GM18520 (cell line): Measurements from ENCODE around the gene KYAT1.
"Not testable (repeated sequence)": the region's sequence is repeated elsewhere in the genome, so short reads cannot be mapped to it uniquely, and the experiment has no call there.

Source experiments
- ATAC-seq: cut with Tn5 transposase; IDR thresholded peaks from one replicate; pipeline ENCODE4 v1.9.1; 2021; ENCODE audit not compliant: unreplicated experiment

KYAT1 gene

DNA sequence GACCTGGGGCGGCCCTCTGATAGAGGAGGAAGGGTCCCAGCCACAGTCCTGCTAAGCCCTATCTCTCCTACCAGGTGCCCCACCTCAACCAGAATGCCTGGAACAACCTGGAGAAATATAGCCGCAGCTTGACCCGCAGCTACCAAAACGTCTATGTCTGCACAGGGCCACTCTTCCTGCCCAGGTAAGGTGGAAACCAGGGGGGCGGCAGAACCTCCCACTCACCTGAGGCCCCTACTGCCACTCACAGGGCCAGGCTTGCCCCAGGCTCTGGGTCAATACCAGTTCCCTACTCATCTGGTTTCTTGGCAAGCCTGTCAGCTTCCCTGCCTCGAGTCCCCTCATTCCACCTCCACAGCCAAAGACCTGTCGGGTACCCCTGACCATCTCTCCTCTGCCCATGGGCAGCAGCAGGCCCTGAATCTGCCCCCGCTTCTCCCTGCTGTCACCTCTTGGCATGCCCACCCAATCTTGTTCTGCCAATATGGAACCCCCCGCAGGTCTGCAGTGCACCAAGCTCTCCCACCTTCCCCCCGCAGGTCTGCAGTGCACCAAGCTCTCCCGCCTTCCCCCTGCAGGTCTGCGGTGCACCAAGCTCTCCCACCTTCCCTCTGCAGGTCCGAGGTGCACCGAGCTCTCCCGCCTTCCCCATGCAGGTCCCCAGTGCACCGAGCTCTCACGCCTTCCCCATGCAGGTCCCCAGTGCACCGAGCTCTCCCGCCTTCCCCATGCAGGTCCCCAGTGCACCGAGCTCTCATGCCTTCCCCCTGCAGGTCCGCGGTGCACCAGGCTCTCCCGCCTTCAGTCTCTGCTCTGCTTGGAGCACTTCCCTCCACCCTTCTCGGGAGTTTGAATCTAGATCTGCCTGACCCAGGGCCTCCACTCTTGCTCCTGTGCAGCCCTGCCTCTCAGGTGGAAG, 60.8 kb downstream of the KYAT1 start:
- no peak for ATAC-seq

DNA sequence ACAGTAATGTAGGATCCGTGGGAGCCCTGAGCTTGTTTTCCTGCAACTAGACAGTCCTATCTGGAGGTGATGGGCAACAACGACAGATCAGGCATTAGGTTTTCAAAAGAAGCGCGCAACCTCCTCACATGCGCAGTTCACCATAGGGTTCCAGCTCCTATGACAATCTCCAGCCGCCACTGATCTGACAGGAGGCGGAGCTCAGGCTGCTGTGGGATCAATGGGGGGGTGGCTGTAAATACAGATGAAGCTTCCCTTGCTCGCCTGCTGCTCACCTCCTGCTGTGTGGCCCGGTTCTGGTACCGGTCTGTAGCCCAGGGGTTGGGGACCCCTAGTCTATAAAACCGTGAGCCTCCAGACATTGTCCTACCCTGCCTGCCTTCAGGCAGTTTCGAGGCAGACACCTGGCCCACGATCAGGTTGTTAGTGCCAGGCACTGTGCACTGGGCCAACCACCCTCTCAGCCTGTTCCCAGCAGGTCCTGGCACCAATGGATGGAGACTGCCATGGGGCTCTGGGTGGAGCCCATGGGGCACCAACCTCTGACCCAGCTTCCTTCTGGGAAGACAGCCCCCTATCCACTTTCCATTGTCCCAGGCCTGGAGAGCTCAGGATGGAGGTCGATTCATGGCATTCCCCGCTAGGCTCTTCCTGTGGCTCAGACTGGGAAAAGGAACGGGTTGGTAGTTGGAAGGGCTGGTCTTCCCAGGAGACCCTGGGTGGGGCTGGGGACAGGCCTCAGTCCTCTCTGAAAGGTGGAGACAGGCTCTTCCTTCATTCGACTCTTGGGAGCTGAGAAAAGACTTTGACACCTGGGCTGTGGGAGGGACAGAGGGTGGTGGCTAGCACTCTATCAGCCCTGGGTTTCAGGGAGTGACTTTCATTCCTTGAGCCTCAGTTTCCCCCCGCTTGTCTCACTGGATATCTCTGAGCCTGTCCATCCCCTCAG, 61.8 kb downstream of the KYAT1 start:
- no peak for ATAC-seq

DNA sequence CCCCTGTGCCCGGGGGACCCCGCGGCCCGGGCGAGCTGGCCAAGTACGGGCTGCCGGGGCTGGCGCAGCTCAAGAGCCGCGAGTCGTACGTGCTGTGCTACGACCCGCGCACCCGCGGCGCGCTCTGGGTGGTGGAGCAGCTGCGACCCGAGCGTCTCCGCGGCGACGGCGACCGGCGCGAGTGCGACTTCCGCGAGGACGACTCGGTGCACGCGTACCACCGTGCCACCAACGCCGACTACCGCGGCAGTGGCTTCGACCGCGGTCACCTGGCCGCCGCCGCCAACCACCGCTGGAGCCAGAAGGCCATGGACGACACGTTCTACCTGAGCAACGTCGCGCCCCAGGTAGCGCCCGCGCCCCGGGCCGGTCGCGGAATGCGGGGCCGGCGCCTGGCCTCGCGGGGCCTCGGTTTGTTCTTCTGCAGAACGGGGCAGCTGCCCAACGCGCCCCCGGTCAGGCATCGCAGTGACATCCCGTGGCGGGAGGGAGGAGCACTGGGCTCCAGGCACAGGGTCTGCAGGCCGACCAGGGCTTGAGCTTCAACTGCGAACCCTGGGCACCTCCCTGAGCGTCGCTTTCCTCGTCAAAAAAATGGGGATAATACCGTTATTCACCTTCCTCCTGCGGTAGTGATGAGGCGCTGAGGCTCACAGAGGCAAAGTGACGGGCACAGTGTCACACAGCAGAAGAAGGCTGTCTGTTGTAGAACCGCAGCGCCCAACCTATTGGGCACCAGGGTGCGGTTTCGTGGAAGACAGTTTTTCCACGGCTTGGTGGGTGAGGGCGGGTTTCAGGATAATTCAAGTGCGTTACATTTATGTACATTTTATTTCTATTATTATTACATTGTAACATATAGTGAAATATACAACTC, 62.7 kb downstream of the KYAT1 start:
- peak; percentile 14 for ATAC-seq

DNA sequence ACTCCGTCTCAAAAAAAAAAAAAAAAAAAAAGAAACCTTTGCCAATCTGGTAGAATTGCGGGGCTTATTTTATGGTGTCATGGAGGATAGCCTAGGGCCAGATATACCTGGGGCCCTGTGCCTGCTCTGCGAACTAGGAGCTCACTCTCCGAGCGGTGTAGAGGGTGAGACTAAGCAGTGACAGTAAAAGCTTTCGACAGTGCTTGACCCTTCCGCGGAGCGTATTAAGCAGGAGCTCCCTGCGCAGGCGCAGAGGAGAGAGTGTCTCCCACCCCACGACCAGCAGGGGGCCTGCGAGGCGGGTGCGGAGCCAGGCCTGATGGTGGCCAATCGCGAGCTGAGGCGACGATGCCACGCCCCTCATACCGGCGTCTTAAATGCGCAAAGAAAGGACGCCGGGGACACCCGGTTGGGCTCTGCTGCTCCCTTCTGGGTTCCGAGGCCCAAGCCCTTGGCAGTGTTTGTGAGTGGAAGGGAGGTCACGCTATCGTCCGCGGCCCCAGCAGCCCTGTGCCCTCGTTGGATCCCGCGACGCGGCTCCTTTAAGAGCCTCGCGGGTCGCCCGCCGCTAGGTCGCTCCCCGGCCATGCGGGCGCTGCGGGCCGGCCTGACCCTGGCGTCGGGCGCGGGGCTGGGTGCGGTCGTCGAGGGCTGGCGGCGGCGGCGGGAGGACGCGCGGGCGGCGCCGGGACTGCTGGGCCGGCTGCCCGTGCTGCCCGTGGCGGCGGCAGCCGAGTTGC, 63.5 kb downstream of the KYAT1 start, which contains the start of gene ENDOG:
Gene ENDOG, plus strand, starts transcription at position 402 of the 740 bp plus-strand sequence. Its CDS starts 185 bp downstream, at position 587.
- ATAC-seq: peak; percentile 79

DNA sequence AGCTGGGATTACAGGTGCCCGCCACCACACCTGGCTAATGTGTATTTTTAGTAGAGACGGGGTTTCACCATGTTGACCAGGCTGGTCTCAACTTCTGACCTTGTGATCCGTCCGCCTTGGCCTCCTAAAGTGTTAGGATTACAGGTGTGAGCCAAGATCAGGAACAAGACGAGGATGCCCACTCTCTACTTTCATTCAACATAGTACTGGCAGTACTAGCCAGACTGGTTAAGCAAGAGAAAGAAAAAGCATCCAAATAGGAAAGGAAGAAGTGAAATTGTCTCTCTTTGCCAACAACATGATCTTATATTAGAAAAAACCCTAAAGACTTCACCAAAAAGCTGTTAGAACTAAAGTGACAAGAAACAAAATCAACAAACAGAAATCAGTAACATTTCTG, 70.9 kb downstream of the KYAT1 start:
- ATAC-seq: no peak

DNA sequence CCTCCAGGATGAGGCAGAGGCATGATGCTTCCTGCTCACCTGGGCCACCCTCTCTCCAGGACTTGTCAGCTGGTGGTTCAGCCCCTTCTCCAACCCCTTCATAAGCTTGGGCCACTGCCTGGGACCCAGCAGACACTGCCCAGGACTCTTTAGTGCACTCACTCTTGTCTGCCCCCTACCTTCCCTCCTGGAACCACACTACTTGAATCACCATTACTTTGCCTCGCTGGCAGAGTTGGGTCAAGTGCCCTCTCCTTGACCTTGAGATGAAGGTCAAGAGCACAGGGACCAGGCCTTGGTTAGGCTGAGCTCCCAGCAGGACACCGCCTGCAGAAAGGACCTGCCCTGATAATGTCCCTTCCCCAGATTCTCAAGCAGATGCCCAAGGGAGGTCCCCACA, 71.9 kb downstream of the KYAT1 start:
- ATAC-seq: no peak

DNA sequence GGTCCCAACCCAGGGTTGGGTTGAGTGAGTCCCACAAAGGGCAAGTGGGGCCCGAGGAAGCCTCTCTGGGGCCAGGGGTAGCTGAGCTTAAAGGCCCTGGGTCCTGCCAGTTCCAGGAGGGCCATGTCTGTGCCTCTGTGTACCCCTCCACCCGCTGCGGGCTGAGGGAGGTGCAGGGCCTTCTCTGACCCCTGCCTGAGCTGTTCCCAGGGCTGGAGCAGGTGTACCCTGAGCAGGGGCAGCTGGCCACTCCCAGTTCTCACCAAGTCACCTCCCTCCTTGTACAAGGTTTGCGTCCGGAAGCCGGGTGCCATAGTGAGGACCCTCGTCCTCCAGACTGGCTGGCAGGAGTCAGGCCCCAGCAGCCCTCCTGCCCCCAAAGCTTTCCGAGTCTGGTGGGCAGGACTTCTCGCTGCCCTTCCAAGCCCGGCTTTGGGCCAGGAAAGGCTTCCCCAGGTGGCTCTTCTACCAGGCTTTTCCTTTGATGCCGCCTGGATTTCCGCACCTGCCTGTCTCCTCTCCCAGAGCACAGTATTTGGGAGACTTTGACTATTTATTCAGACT, 72.6 kb downstream of the KYAT1 start:
- no peak for ATAC-seq

DNA sequence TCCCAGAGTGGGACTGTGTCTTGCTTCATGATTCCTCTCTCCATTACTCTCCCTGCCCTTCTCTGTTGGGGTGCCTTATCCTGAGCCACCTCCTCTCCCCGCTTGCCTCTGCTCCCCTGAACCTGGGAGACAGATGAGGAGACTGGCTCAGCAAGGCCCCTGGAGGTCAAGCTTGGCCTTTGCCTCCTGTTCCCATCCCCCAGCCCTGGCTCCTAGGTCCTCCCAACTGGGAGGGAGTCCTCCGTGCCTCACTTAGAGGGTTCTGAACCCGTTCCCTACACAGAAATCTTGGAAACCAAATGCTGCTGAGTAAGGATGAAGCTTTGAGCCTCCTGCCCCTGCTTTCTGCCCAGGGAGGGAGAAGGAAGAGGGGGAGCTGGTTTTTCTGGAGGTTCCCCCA, 73.2 kb downstream of the KYAT1 start:
- ATAC-seq: no peak

DNA sequence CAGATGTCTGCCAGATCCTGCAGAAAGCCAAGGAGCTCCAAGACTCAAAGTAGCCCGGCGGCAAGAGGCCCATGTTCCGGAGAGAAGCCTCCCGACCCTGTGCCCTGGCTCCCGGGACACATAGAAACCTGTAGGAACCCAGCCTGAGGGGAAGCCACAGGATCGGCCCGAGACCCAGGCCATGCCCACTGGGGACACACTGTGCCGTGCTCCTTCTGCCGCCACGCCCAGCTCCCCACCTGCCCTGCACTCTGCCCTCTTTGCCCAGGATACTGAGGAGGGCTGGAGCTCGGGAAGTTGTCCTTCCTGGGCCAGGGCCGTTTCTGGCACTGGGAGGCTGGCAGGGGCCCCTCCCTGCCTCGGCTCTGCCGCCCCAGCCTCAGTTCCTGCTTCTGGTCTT, 73.9 kb downstream of the KYAT1 start:
- no peak for ATAC-seq

DNA sequence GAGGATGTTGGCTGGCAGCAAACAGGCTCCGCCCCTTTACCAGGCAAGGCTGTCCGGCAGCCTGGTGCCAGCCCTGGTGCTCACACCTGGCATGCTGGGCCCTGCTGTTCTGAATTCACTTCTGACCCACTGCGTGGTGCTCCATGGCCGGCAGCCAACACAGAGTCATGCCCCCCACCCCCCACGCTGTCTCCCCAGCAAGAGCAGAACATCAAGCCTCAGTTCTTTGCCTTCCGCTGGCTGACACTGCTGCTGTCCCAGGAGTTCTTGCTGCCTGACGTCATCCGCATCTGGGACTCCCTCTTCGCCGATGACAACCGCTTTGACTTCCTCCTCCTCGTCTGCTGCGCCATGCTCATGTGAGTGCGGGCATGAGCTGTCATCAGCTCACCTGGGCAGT, 76.1 kb downstream of the KYAT1 start:
- no peak for ATAC-seq

DNA sequence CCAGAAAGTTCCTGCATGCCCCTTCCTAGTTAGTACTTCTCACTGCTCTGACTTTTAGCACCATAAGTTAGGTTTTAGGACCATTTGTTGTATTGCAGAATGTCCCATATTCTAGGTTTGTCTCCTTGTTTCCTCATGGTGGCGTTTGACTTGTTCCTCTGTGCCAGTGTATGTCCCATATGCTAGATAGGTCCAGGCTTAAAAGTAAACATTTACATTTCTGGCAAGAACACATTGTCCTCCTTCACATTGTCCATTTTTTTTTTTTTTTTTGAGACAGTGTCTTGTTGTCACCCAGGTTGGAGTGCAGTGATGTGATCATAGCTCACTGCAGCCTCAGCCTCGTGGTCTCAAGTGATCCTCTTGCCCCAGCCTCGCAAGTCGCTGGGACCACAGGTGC, 79.3 kb downstream of the KYAT1 start:
- ATAC-seq: no peak

DNA sequence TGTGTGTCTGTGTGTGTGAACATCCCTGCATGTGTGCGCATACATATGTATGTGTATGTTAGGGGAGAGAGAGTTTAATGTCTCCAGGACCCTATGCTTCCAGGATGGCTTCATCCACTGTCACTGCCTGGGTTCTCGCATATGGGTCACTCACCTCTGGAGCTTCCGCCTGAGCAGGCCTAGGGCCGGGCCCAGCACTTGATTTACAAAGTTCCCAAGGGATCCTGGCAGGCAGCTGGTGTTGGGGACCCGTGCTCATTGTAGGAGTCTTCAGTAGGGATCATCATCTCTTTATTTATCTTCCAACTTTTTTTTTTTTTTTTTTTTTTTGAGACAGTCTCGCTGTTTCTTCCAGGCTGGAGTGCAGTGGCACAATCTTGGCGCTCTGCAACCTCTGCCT, 81.7 kb downstream of the KYAT1 start:
- ATAC-seq: no peak

DNA sequence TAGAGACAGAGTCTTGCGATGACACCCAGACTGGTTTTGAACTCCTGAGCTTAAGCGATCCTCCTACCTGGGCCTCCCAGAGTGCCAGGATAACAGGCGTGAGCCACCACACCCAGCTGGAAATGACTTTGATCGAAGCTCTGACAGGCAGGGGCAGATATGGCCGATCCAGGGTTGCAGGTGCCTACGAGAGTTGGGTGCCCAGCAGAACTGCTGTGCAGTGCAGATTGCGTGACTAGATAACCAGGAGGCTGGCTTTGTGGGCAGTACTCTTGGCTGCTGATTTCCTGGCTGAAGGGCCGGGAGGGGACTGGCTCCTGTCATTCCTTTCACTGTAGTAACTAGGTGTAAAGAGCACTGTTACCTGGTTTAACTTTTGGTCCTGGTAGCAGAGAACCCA, 82.9 kb downstream of the KYAT1 start:
- no peak for ATAC-seq

DNA sequence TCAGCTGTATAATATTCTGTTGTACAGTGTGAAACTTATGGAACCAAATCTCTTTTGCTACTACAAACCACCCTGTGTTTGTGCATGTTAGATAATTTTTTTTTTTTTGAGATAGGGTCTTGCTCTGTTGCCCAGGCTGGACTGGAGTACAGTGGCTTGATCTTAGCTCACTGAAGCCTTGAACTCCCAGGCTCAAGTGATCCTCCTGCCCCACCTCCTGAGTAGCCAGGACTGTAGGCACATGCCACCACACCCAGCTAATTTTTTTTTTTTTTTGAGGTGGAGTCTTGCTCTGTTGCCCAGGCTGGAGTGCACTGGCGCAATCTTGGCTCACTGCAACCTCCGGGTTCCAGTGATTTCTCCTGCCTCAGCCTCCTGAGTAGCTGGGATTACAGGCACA, 86.8 kb downstream of the KYAT1 start:
- ATAC-seq: not testable (repeated sequence)

DNA sequence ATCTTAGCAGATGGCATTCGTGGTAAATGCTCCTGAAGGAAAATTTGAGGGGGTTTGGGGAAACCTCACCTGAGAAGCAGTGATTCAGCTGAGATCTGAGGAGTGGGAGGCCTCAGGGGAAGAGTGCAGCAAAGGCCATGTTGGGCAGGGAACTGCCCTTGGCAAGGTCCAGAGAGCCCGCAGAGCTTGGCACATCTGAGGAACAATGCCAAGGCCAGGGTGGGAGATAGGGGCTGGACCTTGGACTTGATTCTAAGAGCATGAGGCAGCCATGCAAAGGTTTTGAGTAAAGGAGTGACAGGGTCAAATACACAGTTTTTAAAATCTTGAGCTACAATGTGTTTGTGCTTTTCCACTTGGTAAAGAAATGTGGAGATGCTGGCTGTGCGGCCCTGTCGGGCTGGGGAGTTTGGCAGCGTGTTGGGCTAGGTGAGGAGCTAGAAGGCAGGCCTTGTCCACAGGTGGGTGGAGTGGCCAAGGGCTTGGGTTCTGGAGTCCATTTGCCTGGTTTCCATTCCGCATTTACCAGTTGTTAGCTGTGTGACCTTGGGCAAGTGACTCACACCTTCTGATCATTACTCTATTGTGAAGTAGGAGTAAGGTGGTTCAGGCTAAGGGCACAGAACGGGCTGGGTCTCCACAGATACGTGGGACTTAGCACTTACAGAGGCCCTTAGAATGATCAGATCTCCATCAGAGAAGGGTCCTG, 88.6 kb downstream of the KYAT1 start:
- ATAC-seq: no peak

DNA sequence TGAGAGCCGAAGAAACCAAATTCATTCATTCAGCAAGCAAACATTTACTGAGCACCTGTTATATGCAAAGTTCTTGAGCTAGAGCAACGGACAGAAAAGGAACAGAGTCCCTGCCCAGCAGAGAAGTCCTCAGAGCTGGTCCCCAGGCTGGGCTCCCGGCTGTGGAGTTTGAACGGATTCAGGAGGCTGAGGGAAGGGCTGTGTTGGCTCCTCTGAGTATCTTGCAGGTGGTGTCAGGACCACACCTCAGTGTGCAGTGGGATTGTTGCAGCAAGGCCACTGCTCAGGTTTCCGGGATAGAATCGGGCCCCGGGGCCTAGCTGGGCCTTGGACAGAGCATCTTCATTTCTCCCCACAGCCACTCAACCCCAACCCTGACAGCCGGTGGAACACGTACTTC, 89.6 kb downstream of the KYAT1 start:
- ATAC-seq: no peak

DNA sequence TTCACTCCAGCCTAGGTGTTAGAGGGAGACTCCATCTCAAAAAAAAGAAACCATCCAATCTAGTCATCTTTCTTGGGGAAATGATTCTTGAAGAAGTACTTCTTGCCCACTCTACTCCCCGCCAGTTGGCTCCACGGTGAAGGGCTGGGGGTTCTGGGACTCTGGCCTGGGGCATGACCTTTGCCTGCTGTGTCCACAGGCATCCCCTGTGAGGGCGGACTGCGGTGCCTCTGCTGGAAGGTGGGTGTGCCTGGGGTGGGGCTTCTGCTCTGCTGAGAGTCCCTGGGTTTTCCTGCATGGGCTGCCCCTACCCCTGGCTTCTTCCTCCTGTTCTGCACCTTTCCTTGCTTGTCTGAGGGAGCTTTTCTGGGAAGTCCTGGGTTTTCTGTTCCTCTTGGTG, 91.2 kb downstream of the KYAT1 start:
- no peak for ATAC-seq

DNA sequence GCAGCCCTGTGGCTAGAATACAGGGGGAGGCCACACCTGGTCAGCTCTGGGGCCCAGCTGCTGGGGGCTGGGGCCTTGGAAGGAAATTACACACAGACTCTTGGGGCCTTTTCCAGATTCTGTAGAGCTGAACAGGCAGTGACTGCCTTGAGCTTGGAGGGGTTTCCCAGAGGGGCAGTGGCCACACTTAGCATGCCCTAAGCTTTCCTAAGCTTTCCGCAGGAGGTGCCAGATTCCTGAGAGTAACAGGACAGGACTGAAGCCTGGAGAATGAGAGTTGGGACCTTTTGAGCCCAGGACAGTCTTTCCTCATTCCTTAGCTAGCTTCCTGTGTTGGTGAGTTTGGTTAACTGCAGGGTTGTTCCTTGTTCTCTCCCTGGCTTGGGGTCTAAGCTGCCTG, 93.3 kb downstream of the KYAT1 start:
- ATAC-seq: no peak

DNA sequence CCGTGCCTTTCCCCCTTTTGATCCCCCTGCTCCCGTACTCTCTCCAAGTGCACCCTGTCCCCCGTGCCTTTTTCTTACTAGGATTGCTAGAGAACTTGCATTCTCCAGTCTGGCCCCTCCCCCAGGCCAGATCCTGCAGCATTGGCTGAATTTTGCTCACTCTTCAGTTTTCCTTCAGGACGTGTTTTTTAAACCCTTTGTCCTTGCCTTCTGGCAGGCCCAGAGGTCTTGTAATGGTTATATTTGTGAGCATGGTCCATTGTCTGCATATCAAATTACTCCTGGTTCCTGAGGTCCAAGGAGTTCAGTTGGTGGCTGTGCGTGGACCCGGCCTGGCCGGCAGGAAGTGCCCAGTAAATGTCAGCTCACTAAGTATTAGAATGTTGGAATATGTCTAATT, 94.1 kb downstream of the KYAT1 start:
- ATAC-seq: no peak
